HepG2 (cell line): ENCODE results near the gene SFXN5. TPM values are rescaled to one million over a fixed set of nuclear protein-coding genes. Genes with fewer than 3 reads are reported as not detected.

Source experiments
- ATAC-seq: fragments of 200-7000 bp; cut with Tn5 transposase; 3 replicates; pipeline ENCODE4 v1.9.1; 2020; ENCODE audit warnings: mild to moderate bottlenecking, moderate library complexity
- BruUV-seq: library from RNA; stranded (reverse); fragments of 400-500 nt; replicated peaks from 2 replicates; lab custom pipeline; 2021; lab: Mats Ljungman, UMichigan
- CTCF ChIA-PET: fragments of 300-600 bp; formaldehyde crosslinking; extraction: SDS; loops from one replicate; lab custom pipeline; 2021; ENCODE audit warnings: low total read pairs, inconsistent platforms, low intra/inter-chr PET ratio; lab: Yijun Ruan, JAX
- POLR2A ChIA-PET: fragments of 350-600 bp; sonication (Branson Sonifier 250); formaldehyde crosslinking; loops from one replicate; lab custom pipeline; 2020; ENCODE audit warnings: antibody characterized with exemption, inconsistent platforms; lab: Yijun Ruan, JAX
- DNase-seq: peaks from one replicate; pipeline ENCODE4 v3.0.0-alpha.2; 2015; ENCODE audit warnings: low spot score
- FAIRE-seq: peaks from 3 replicates; lab custom pipeline; 2011; peaks lifted over from hg19 to GRCh38; lab: Jason Lieb, UNC
- H2AFZ ChIP-seq: one replicate; pipeline ENCODE4 v1.6.1; 2011; ENCODE audit warnings: low read length, inconsistent platforms
- H3K27ac ChIP-seq: fragments of 300-600 bp; 3 replicates; pipeline ENCODE4 v1.8.0; 2011; ENCODE audit warnings: mixed run types, mild to moderate bottlenecking, mixed read lengths, low read length, inconsistent platforms; ENCODE audit not compliant: insufficient read depth; ENCODE audit errors: extremely low read length
- H3K27me3 ChIP-seq, 2 experiments: fragments of 200-600 bp in 1 of 2; 2 replicates in 1 of 2; 3 replicates in 1 of 2; pipeline versions ENCODE4 v1.6.0 to v1.8.0; 2011; ENCODE audit warnings: low read length in 2 of 2, mild to moderate bottlenecking in 2 of 2, moderate library complexity in 2 of 2, inconsistent platforms in 1 of 2; ENCODE audit not compliant: insufficient read depth in 2 of 2, control insufficient read depth in 1 of 2
- H3K36me3 ChIP-seq, 2 experiments: fragments of 200-600 bp in 1 of 2; replicated peaks in 1 of 2; 2 replicates in 1 of 2; 3 replicates in 1 of 2; pipeline versions ENCODE4 v1.5.1 to v1.8.0; 2011; ENCODE audit warnings: low read length in 2 of 2, inconsistent platforms in 1 of 2; ENCODE audit not compliant: insufficient read depth in 2 of 2, control insufficient read depth in 1 of 2
- H3K4me1 ChIP-seq: 2 replicates; pipeline ENCODE4 v1.5.1; 2012; ENCODE audit warnings: low read length, inconsistent platforms; ENCODE audit not compliant: insufficient read depth
- H3K4me2 ChIP-seq: 2 replicates; pipeline ENCODE4 v1.6.0; 2011; ENCODE audit warnings: low read depth, low read length, inconsistent platforms
- H3K4me3 ChIP-seq, 3 experiments: fragments of 200-600 bp in 1 of 3; sonication (generic), shearing (Covaris generic) in 1 of 3; replicated peaks in 1 of 3; 2 replicates each; pipeline ENCODE4 v1.5.1; 2011 to 2016; ENCODE audit warnings: low read length in 3 of 3, inconsistent platforms in 2 of 3, low read depth in 2 of 3, mild to moderate bottlenecking in 2 of 3, control low read depth in 1 of 3, mixed read lengths in 1 of 3; ENCODE audit not compliant: insufficient read depth in 1 of 3
- H3K79me2 ChIP-seq: one replicate; pipeline ENCODE4 v1.6.1; 2011; ENCODE audit warnings: low read length, inconsistent platforms; ENCODE audit not compliant: insufficient read depth
- H3K9ac ChIP-seq: 2 replicates; pipeline ENCODE4 v1.6.0; 2011; ENCODE audit warnings: mild to moderate bottlenecking, low read depth, low read length, inconsistent platforms; ENCODE audit not compliant: insufficient read depth
- H3K9me3 ChIP-seq: 2 replicates; pipeline ENCODE4 v1.5.1; 2012; ENCODE audit warnings: mild to moderate bottlenecking, low read length
- H4K20me1 ChIP-seq: 2 replicates; pipeline ENCODE4 v1.6.0; 2011; ENCODE audit warnings: inconsistent platforms, mild to moderate bottlenecking, low read length, moderate library complexity; ENCODE audit not compliant: insufficient read depth
- FOXC1 ChIP-seq: sonication (generic); formaldehyde crosslinking; IDR thresholded peaks from 2 replicates; pipeline ENCODE4 v1.8.0; 2022; ENCODE audit warnings: mild to moderate bottlenecking, missing genetic modification reagents, borderline replicate concordance
- RBM22 ChIP-seq: fragments of 200-400 bp; formaldehyde crosslinking; optimal IDR thresholded peaks from 2 replicates; pipeline ENCODE3; 2017; ENCODE audit warnings: mild to moderate bottlenecking, low read length, moderate library complexity
- SIX1 ChIP-seq: sonication (generic); formaldehyde crosslinking; IDR thresholded peaks from 2 replicates; pipeline ENCODE4 v1.4.0; 2020; ENCODE audit warnings: missing genetic modification reagents, borderline replicate concordance
- SP2 ChIP-seq: sonication (generic); formaldehyde crosslinking; IDR thresholded peaks from 2 replicates; pipeline ENCODE4 v1.5.1; 2020; ENCODE audit warnings: mild to moderate bottlenecking, missing genetic modification reagents
- ZBTB1 ChIP-seq: sonication (generic); formaldehyde crosslinking; IDR thresholded peaks from 2 replicates; pipeline ENCODE4 v1.4.0; 2020; ENCODE audit warnings: missing genetic modification reagents, borderline replicate concordance
- WGBS: methylation state at CpG from one replicate; pipeline ENCODE4 v1.1.6; 2017; ENCODE audit warnings: low lambda C conversion rate; 5-methylcytosine and 5-hydroxymethylcytosine counted together
- in situ Hi-C: cut with HindIII; loops from 2 replicates; pipeline ENCODE4 v1.10.0; 2017; ENCODE audit warnings: low pct_unique_long_range_greater_than_20kb; ENCODE audit not compliant: extremely low pct_ligation_motif_present
- intact Hi-C: fragments of 100-400 bp; cut with micrococcal nuclease; formaldehyde crosslinking; loops from one replicate; pipeline ENCODE4 v1.10.0; 2022; ENCODE audit not compliant: unreplicated experiment
- polyA plus RNA-seq, 8 experiments: library from polyadenylated mRNA; depleted of rRNA in 3 of 8; stranded (reverse) in 7 of 8; unstranded in 1 of 8; fragments of >200 nt; fragmentation: Illumina TruSeq in 4 of 8; extraction: Trizol in 4 of 8; gene quantifications; 2 replicates each; pipeline versions ENCODE4 v1.2.1 to v1.2.3, GENCODE V29; 2011 to 2016; ENCODE audit warnings: low read depth in 4 of 8, missing spikeins in 1 of 8, mixed read lengths in 1 of 8; ENCODE audit not compliant: insufficient read depth in 1 of 8
- total RNA-seq, 5 experiments: library from RNA; depleted of rRNA; stranded (reverse); fragments of >200 nt; fragmentation: Illumina TruSeq; extraction: Trizol; gene quantifications; 2 replicates each; pipeline ENCODE4 v1.2.3, GENCODE V29; 2016; ENCODE audit warnings: low read depth in 1 of 5
- TF ChIP-seq, protein P1 (sequence below): sonication (generic); formaldehyde crosslinking; IDR thresholded peaks from 2 replicates; pipeline ENCODE4 v1.5.1; 2020; ENCODE audit warnings: missing genetic modification reagents, mild to moderate bottlenecking, borderline replicate concordance

The SFXN5 gene
- total and polyA plus RNA-seq, 2 of the 13 experiments (the other 11 are each of a cell fraction or from before 2014, with no cell fraction given), result 34.9 to 37.4 TPM

DNA sequence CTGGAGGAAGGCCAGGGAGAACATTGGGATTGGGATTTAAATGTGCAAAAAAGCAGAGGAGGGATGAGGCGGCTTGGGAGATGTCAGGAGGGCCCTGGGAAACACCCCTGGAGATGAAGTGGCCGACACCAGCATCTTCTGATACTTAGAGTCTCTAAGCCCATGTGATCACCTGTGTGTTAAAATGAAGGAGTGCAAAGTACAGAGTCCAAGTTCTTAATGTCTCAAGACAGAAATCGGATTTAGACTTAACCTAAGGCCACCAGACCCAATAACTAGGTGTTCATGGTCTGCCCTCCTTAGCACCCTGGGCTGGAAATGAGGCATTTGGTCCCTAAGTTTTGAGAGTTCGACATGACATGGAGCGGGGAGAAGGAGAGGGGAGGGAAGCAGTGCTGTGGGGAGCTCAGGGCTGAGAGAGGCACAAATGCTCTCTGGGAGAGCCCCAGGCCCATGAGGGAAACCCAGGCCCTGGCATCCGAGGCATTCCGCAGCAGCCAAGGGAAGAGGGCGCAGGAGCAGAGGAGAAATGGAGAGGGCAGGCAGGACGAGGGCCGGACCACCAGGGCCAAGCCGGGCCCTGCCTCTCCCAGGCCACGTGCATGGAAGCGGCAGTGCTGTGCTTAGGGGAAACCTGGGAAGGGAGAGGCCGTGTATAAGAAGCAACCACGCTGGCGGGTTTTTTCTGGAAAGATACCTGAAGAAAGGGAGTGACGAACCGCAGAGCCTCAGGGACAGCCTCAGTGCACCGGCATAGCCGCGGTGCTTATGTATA lies 63.3 kb downstream of the SFXN5 start:
- H3K27me3 ChIP-seq, result no peaks in the 10 kb centered on the region
- intact Hi-C loops (no loop called here), in situ Hi-C loops (no loop called here)
- POLR2A ChIA-PET, result interaction anchor here (1.1 kb wide), 1 partner anchor 13 kb away, joined by 3 read pairs; no protein-coding TSS in a partner anchor
- DNase-seq, result no peak
- CTCF ChIA-PET, result no interaction called here
- FAIRE-seq, result no peak
- H3K4me2 ChIP-seq, result no peak overlapping the region
- no peak overlapping the region for H3K9ac ChIP-seq
- no peak overlapping the region for H2AFZ ChIP-seq
- peaks cover 11 to 24% of the 10 kb centered on the region in 2 experiments for H3K36me3 ChIP-seq
- H3K4me1 ChIP-seq, result no peaks in the 10 kb centered on the region; the same call in 1 of the 2 replicates
- no peaks in the 10 kb centered on the region for H3K79me2 ChIP-seq
- H3K9me3 ChIP-seq, result no peaks in the 10 kb centered on the region
- TF ChIP-seq SP2 (CRISPR knock-in tag) (no peak), SIX1 (CRISPR knock-in tag) (no peak), RBM22 (peak; percentile 21)
- no TSS peak for BruUV-seq
- H3K27ac ChIP-seq, result no peak overlapping the region
- ATAC-seq, result no peak
- WGBS, result 96% methylated on average over 21 of the region's 21 CpGs
- no peak overlapping the region for H3K4me3 ChIP-seq
- H4K20me1 ChIP-seq, result no peaks in the 10 kb centered on the region

GRCh38 chr2:73006969-73007710 lies 64.4 kb downstream of the SFXN5 start:
- no peak for ATAC-seq
- no TSS peak for BruUV-seq

More at GRCh38 chr2:73006969-73007710, 64.4 kb downstream of the SFXN5 start:
- in situ Hi-C loops (no loop called here), intact Hi-C loops (no loop called here)
- DNase-seq (no peak), FAIRE-seq (no peak)
- ChIA-PET POLR2A (no interaction called here), CTCF (no interaction called here)
- H2AFZ ChIP-seq, result no peak overlapping the region
- no peak overlapping the region for H3K27ac ChIP-seq
- no peak for TF ChIP-seq ZBTB1 (CRISPR knock-in tag)
- 0 out of 2 replicates have a peak, but pooled peaks have one; percentile 15 for TF ChIP-seq FOXC1 (CRISPR knock-in tag)
- TF ChIP-seq, protein P1, sequence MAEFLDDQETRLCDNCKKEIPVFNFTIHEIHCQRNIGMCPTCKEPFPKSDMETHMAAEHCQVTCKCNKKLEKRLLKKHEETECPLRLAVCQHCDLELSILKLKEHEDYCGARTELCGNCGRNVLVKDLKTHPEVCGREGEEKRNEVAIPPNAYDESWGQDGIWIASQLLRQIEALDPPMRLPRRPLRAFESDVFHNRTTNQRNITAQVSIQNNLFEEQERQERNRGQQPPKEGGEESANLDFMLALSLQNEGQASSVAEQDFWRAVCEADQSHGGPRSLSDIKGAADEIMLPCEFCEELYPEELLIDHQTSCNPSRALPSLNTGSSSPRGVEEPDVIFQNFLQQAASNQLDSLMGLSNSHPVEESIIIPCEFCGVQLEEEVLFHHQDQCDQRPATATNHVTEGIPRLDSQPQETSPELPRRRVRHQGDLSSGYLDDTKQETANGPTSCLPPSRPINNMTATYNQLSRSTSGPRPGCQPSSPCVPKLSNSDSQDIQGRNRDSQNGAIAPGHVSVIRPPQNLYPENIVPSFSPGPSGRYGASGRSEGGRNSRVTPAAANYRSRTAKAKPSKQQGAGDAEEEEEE (CRISPR knock-in tag), result no peak
- WGBS, result 99% methylated on average over 14 of the region's 14 CpGs
- no peak overlapping the region for H3K4me2 ChIP-seq
- H3K9ac ChIP-seq, result no peak overlapping the region
- H3K27me3 ChIP-seq, result no peaks in the 10 kb centered on the region
- H3K36me3 ChIP-seq, result peaks cover 11 to 24% of the 10 kb centered on the region in 2 experiments
- H3K79me2 ChIP-seq, result no peaks in the 10 kb centered on the region
- no peaks in the 10 kb centered on the region for H3K9me3 ChIP-seq
- no peaks in the 10 kb centered on the region for H4K20me1 ChIP-seq
- H3K4me3 ChIP-seq, result no peak overlapping the region
- peaks cover 4% of the 10 kb centered on the region for H3K4me1 ChIP-seq
